Adrenal gland (tissue), 12 donors: Measurements from ENCODE around the gene SERPINE3. TPM values are rescaled to one million over a fixed set of nuclear protein-coding genes. Genes with fewer than 3 reads are reported as not detected.

Experiments used
- DNase-seq, 7 donors: peaks; one replicate each; pipeline ENCODE4 v3.0.0-alpha.2; 2019 to 2020
- H3K27ac ChIP-seq, 5 donors: fragments of 200-600 bp; sonication (generic) in 4 of 5; 1 replicate in 3 of 5; 2 replicates in 2 of 5; pipeline versions ENCODE4 v1.5.1 to v1.8.0; 2016 to 2020; ENCODE audit warnings: mild to moderate bottlenecking in 1 of 5
- H3K27me3 ChIP-seq: fragments of 200-600 bp; 2 replicates; pipeline ENCODE4 v1.8.0; 2021
- H3K36me3 ChIP-seq, 2 donors: fragments of 200-600 bp; replicated peaks in 1 of 2; 1 replicate in 1 of 2; 2 replicates in 1 of 2; pipeline versions ENCODE4 v1.5.1 to v1.8.0; 2018 to 2022
- H3K4me1 ChIP-seq, 2 donors: fragments of 200-600 bp; replicated peaks in 1 of 2; 1 replicate in 1 of 2; 2 replicates in 1 of 2; pipeline versions ENCODE4 v1.5.1 to v1.8.0; 2018 to 2021
- H3K4me3 ChIP-seq, 4 donors: fragments of 200-600 bp; sonication (generic) in 3 of 4; one replicate each; pipeline ENCODE4 v1.5.1; 2016 to 2018
- H3K9me3 ChIP-seq, 3 donors: fragments of 200-600 bp; sonication (generic) in 1 of 3; replicated peaks in 1 of 3; 1 replicate in 2 of 3; 2 replicates in 1 of 3; pipeline versions ENCODE4 v1.5.1 to v1.8.0; 2016 to 2021
- CTCF ChIP-seq, 6 experiments: fragments of 450-650 bp in 4 of 6; fragments of 200-600 bp in 2 of 6; sonication (generic) in 1 of 6; IDR thresholded peaks; 1 replicate in 5 of 6; 2 replicates in 1 of 6; pipeline versions ENCODE4 v1.5.1 to v1.8.0; 2016 to 2021; ENCODE audit warnings: antibody characterized with exemption in 6 of 6, mild to moderate bottlenecking in 2 of 6, moderate library complexity in 1 of 6
- POLR2A ChIP-seq, 2 donors: fragments of 450-650 bp; IDR thresholded peaks; one replicate each; pipeline ENCODE4 v1.6.1; 2017; ENCODE audit warnings: antibody characterized with exemption in 2 of 2, mild to moderate bottlenecking in 2 of 2, moderate library complexity in 1 of 2
- WGBS, 4 donors: extraction: QIAGEN DNeasy Blood & Tissue Kit in 2 of 4; methylation state at CpG; one replicate each; pipeline versions ENCODE4 v1.1.5 to v1.1.7; 2013 to 2017; 5-methylcytosine and 5-hydroxymethylcytosine counted together
- intact Hi-C, 2 donors: fragments of 100-400 bp; cut with DNase I; formaldehyde crosslinking; loops; one replicate each; pipeline versions ENCODE4 v1.14.1 to v1.15.0; 2022 to 2023
- microRNA-seq, 3 donors: library from miRNA; unstranded; fragments of <30 nt; microRNA quantifications; one replicate each; pipeline ENCODE4, GENCODE V29; 2017 to 2020
- polyA plus RNA-seq, 3 donors: library from polyadenylated mRNA; stranded (reverse); fragments of 200-250 nt in 2 of 3; fragments of 350-450 nt in 1 of 3; fragmentation: Illumina TruSeq in 1 of 3; extraction: RNeasy Lipid Tissue Mini Kit (QIAGEN cat#74804) in 1 of 3; gene quantifications; one replicate each; pipeline ENCODE4 v1.2.3, GENCODE V29; 2013 to 2014
- small RNA-seq, 2 donors: library from RNA; depleted of rRNA; stranded (forward); fragments of <200 nt; gene quantifications; one replicate each; pipeline ENCODE3, GENCODE V24; 2016
- total RNA-seq, 9 donors: library from RNA; depleted of rRNA in 4 of 9; stranded (reverse); fragments of >200 nt in 4 of 9; fragments of 120-200 nt in 1 of 9; fragmentation: NEBNext Ultra II Directional in 1 of 9; extraction: Animal tissue kit (Norgen Biotek cat#: 25700) in 1 of 9; gene quantifications; one replicate each; pipeline versions ENCODE4 v1.1.0 to v1.2.4, GENCODE V29; 2013 to 2023
- donor health status: healthy with polysubstance abuse.
- donor health status: Bipolar disorder and iron deficiency.
- donor health status: DM: yes; HTN: yes; CAD: no.
- donor health status: DM: no; HTN: no; CAD: no.
- donor health status: DM: no; HTN: no; CAD: no.
- donor health status: DM: yes; HTN: yes; CAD: no.

The SERPINE3 gene
- total and polyA plus RNA-seq, 12 donors, result 0.07 to 0.33 TPM; not detected in 10

GRCh38 chr13:51412431-51412830 lies 72.9 kb downstream of the SERPINE3 start:
- Histone ChIP-seq H3K4me3 (no peak overlapping the region), H3K36me3 (no peaks in the 10 kb centered on the region), H3K27me3 (no peaks in the 10 kb centered on the region), H3K27ac (no peak overlapping the region), H3K4me1 (peaks cover 0 to 15% of the 10 kb centered on the region in 2 donors), H3K9me3 (no peaks in the 10 kb centered on the region)
- no peak for DNase-seq
- 89 to 96% (median 94%) methylated on average over 3 of the region's 3 CpGs for WGBS, 4 donors
- intact Hi-C loops, result no loop called here
- TF ChIP-seq POLR2A (IDR thresholded peaks at IDR 0.05) (no peak), CTCF (IDR thresholded peaks at IDR 0.05) (no peak)

Small RNA genes within 50 kb of the gene (microRNA-seq; reads per million reads assigned to microRNA genes)
- 0 reads per million in 3 donors for gene MIR5693

Small RNA genes within 50 kb of the gene (small RNA-seq; reads per million reads assigned to genes)
- 0 reads per million in 2 donors for gene MIR5693

Other genes starting within 250 kb of the SERPINE3 start
- not detected for gene C13orf42, start 228.4 kb upstream of the SERPINE3 start, total RNA-seq
- not detected for gene C13orf42, start 228.4 kb upstream of the SERPINE3 start, polyA plus RNA-seq
- 10 to 100 TPM in 1 of 9 donors, 1 to 10 TPM in 7, under 1 TPM in 1; 0.78 to 11.7 (median 3.6) TPM for gene FAM124A, start 117.3 kb upstream of the SERPINE3 start, total RNA-seq
- 1 to 10 TPM; 1.2 to 3.0 (median 2.8) TPM for gene FAM124A, start 117.3 kb upstream of the SERPINE3 start, polyA plus RNA-seq
- 10 to 100 TPM; 24.2 to 82.4 (median 37.2) TPM for gene INTS6, start 113.3 kb downstream of the SERPINE3 start, total RNA-seq
- 10 to 100 TPM; 13.1 to 44.3 (median 21.7) TPM for gene INTS6, start 113.3 kb downstream of the SERPINE3 start, polyA plus RNA-seq
- 10 to 100 TPM; 14.9 to 38.6 (median 30.2) TPM for gene WDFY2, start 244.8 kb downstream of the SERPINE3 start, total RNA-seq
- gene WDFY2, start 244.8 kb downstream of the SERPINE3 start, polyA plus RNA-seq, result 10 to 100 TPM; 13.2 to 22.2 (median 16.6) TPM